ENCODE data around the gene HSPH1.
"Not testable (repeated sequence)": the region's sequence is repeated elsewhere in the genome, so short reads cannot be mapped to it uniquely, and the experiment has no call there.

Gene HSPH1

DNA sequence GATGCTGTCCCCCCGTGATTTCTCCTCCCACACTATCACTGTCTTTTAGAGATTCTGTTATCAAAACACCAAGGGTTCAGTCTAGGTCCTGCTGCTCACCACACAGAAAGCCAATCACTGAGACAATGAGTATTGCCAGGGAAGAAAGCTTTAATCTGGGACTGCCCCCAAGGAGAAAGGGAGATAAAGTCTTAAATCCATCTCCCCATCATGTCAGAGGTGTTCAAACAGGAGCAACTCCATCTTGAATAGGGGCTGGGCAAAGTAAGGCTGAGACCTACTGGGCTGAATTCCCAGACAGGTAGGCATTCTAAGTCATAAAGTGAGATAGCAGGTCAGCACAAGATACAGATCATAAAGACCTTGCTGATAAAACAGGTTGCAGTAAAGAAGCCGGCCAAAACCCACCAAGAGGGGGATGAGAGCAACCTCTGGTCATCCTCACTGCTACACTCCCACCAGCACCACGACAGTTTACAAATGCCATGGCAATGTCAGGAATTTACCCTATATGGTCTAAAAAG lies 63.7 kb downstream of the HSPH1 start:
- not testable (repeated sequence) for DNase-seq (ENCODE audit: low read depth in 2 of 3, low spot score in 2 of 3)

DNA sequence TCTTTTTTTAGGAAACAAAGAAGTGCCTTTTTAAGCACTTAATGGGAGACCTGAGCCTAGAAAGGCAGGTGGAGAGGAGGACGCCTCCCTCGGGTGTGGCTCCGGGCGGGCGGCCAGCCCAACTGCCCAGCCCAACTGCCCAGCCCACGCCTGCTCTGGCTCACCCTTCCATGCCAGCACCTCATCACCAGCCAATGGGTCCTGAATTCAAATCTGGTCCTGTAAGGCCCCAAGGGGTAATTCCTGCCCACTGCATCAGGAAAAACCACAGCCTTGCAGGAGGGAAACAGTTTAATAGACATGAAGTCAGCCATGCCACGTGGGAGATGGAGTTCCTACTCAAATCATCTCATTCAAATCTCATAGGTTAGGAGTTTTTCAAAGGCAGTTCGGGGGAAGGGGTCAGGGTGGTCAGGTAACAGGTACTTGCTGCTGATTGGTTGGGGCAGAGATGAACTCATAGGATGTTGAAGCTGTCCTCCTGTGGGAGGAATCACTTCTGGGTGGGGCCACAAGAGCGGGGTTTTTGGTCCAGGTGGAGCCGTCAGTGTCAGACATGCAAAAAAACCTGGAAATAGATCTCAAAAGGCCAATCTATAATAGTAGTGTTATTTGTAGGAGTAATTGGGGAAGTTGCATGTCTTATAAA lies 64.9 kb downstream of the HSPH1 start:
- no peak for DNase-seq (ENCODE audit: low read depth in 2 of 3, low spot score in 2 of 3)

DNA sequence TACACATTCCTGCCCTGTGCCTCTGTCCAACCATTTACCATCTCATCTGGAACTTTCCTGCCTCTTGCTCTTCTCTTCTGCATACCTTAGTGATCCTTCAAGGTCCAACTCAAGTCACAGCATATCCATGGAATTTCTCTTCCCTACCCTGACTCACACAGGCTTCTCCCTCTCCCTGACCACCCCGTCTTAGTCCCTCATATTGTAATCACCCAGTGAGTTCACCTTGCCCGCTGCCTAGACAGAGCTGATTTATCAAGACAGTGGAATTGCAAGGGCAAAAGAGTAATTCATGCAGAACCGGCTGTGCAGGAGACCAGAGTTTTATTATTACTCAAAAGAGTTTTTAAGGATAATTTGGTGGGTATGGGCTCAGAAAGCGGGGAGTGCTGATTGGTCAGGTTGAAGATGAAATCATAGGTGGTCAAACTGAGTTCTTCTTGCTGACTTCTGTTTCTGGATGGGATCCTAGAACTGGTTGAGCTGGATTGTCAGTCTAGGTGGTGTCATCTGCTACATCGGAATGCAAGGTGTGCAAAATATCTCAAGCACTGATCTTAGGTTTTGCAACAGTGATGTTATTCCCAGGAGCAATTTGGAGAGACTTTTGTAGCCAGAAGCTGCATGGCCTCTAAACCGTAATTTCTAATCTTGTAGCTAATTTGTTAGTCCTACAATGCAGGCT lies 67.2 kb downstream of the HSPH1 start:
- no peak for DNase-seq (ENCODE audit: low read depth in 2 of 3, low spot score in 2 of 3)

DNA sequence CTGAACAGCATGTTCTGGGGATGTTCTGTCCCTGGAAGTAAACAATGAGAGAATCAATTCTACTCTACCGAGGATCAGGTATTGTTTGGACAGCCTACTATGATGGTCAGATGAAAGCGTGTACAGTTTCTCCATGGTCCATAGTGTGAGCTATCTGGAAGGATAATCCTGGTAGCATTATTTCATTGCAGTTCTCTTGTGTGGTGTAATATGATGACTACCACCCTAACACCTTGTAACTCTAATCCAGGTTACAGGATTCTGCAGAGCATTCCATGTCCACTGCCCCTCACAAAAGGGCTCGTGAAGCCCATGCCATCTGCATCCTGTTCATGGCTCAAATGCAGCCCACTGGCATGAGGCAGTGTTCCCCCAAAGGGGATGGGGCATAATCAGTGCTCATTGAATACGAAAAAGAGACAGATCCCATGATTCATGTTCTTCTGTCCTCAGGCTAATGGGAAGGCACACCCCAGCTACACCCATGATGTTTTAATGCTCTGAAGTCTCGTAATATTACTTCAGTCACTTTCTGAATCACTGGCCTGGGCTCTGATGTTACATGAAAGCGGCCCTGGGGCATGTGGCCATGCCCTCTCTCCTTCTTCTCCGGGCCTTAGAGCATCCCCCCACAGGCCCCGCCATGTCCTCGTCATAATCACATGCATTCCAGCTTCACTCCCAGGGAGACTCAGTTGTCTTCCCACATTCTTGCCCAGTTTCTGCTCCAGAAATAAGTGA lies 68.4 kb downstream of the HSPH1 start:
- DNase-seq (ENCODE audit: low read depth in 2 of 3, low spot score in 2 of 3): no peak

DNA sequence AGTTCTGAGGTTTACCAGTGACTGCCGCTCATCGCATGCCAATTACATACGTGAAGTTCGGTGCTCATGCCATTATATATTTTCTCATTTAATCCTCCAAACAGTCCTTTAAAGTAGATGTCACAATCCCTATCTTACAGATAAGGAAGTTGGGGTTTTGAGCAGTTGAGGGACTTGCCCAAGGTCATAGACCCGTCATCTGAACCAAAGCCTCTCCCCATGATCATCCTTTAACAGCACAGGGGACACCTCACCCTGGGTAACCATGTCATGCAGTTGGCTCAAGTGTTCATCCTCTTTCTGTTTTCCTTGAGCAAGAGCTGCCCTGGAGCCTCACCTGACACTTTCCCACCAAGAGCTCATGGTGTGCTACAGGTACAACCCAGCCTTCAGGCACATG lies 69.1 kb downstream of the HSPH1 start:
- no peak for DNase-seq (ENCODE audit: low read depth in 2 of 3, low spot score in 2 of 3)

DNA sequence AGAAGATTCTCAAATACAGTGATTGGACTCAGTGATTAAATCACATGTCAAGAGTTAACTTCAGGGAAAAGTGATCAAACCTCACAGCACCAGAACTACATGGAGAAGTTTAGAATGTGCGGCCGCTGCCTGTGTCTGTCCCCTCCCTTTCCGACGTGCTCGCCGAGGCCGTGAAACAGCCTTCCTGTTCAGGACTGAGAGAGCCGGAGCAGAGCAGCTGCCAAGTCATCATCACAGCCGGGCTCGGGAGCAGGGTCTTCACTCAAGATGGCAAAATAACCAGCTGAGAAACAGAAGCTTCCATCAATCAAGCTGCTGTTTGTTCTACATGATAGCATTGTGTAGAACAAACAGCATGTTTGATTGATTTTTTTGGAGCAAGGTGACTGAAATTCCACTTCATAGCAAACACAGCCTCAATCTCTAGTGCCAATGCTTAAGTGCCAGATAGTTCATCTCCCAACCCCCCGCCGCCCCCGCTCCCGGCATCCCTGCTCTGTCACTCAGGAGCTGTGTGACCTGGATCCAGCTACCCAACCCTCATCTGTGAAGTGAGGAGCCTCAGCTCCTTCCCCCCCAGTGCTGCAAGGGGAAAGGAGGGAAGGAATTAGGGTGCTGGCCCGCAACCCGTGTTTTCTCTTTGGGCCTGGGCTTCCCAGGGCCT lies 70.6 kb downstream of the HSPH1 start:
- DNase-seq (ENCODE audit: low read depth in 2 of 3, low spot score in 2 of 3): no peak

DNA sequence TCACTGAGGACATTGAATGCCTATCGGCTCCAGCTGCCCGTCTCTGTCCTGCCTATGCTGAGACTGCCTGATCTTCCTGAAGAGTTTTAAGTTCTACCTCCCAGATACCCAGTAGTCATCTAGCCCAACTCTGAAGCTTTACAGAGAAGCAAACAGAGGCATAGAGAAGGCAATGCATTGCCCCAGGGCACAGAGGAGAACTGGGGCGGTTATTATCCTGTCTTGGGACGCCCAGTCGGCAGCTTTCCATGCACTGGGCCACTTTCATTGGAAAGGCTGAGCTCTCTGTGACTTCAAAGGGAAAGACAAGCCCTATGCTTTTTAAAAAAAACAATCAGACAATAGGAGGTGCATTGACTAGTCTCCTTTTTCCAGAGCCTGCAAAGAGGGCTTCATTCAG lies 71.6 kb downstream of the HSPH1 start:
- DNase-seq (ENCODE audit: low read depth in 2 of 3, low spot score in 2 of 3): no peak

DNA sequence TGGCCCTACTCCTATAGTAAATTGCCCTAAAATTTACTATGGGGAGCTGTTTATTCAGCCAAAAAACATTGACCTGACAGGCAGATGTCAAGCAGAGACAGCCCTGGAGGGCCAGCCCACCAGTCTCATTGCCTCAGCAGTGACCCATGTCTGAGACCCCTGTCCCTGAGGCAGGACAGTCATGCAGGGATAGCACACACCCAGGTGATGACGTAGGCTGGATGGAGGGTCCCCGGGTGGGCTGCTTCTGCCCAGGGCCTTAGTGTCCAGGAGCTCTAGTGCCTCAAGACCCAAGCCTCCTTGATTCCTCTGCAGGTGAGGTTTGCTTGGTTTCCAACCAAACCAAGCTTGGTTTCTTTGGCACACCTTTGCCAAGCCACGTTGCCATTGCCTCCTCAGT lies 72.1 kb downstream of the HSPH1 start:
- DNase-seq (ENCODE audit: low read depth in 2 of 3, low spot score in 2 of 3): no peak

DNA sequence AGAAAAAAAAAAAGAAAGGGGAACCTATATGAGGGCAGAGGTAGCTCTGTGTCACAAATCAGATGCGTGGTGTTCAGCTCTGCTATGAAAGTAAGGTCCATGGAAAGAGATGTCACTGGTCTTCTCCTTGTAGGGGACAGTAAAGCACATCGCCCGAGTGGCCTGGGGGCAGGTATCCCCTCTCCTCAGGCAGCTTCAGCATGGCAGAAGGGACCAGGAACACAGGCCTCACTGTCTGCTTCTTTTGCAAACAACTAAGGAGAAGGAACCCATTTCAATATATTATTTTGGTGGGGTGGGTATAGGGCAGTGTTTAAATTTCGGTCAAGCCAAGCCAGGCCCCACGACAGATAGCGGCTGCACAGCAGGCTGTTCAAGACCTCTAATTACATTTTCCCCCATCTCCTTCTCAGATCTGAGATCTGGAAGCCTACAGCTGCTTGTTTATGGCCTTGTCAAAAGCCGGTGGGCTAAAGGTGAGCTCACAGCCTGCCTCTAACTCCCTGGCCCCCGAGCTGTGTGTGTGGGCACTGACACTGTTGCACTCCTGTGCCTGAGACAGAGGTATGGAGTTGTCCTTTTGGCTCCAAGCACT lies 72.8 kb downstream of the HSPH1 start:
- no peak for DNase-seq (ENCODE audit: low read depth in 2 of 3, low spot score in 2 of 3)

All from activated CD8-positive, alpha-beta memory T cell treated with anti-CD3 and anti-CD28 coated beads for 48 hours (primary cell).